ENCODE measurements around the gene TTBK1. TPM values are rescaled to one million over a fixed set of nuclear protein-coding genes. Genes with fewer than 3 reads are reported as not detected.
A peak's percentile ranks its signal among the peaks of the same experiment; 100 is the strongest.

The TTBK1 gene
- total and polyA plus RNA-seq, 4 donors: 6.1 to 29.9 (median 19.3) TPM

DNA sequence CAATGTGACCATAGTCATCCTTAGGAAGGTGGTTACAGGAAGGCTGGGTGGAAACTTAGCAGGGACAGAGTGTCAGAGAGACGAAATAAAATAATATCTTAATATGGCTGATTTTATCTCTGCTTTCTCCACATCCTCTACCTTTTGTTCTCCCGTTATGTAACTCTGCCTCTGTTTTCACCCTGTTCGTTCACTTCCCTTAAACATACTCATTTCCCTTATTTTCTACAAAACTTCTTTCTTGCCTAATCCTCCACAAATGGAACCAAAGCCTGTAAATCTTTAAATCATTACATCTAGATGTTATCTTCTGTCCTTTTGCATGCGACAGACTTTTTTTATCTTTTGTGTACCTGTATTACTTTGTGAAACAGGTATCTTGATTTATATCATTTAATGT, 88.6 kb downstream of the TTBK1 start:
- Histone ChIP-seq H3K9me3 (ENCODE audit: control insufficient read depth, insufficient read depth, low read length) (no peaks in the 10 kb centered on the region), H3K27me3 (ENCODE audit: control insufficient read depth, insufficient read depth, low read length) (no peaks in the 10 kb centered on the region), H3K27ac (ENCODE audit: low read depth, low read length) (no peak overlapping the region), H3K4me1 (ENCODE audit: control insufficient read depth, insufficient read depth, low read length) (no peaks in the 10 kb centered on the region), H3K4me3 (ENCODE audit: low read depth, low read length) (no peak overlapping the region), H3K36me3 (ENCODE audit: control insufficient read depth, insufficient read depth, low read length) (peaks cover 14% of the 10 kb centered on the region)
- WGBS (ENCODE audit: insufficient coverage): 69% methylated on average over 2 of the region's 4 CpGs
- DNase-seq (ENCODE audit: low read depth in 4 of 6, low spot score in 6 of 6): no peak

DNA sequence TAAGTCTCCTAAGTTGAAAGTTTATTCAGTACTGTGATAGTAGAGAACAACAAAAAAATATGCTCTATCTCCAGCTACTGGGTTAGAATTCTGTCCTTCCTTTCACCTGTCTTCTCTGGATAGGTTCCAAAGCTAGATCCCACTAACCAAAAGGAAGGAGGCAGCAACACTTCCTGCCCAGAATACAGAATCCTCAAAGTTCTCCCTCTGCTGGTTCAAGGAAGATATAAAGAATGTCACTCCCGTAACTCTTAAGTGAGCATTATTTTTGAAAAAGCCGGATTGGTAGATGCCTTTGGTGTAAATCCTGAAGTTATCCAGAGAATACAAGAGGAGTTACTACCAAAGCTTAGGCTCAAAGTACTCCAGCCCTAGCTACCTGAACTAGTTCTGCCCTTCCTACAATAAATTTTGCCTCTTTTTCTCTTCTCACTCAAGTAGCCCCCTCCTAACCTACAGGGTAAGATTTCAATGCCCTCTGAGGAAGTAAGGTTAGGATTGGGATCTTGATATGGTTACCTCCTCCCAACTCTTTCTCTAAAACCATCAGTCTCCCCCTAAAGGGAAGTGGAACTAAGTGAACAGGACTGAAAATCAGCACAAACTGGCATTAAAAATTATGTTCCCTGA, 91.3 kb downstream of the TTBK1 start:
- Histone ChIP-seq H3K4me1 (ENCODE audit: control insufficient read depth, insufficient read depth, low read length) (no peaks in the 10 kb centered on the region), H3K27ac (ENCODE audit: low read depth, low read length) (no peak overlapping the region), H3K9me3 (ENCODE audit: control insufficient read depth, insufficient read depth, low read length) (no peaks in the 10 kb centered on the region), H3K4me3 (ENCODE audit: low read depth, low read length) (no peak overlapping the region), H3K36me3 (ENCODE audit: control insufficient read depth, insufficient read depth, low read length) (peaks cover 16% of the 10 kb centered on the region), H3K27me3 (ENCODE audit: control insufficient read depth, insufficient read depth, low read length) (no peaks in the 10 kb centered on the region)
- DNase-seq (ENCODE audit: low read depth in 4 of 6, low spot score in 6 of 6): peak in 4 of 6 donors; percentile 18 to 72 (median 54)
- no CpG with 5 or more reads among the region's 2 CpGs for WGBS (ENCODE audit: insufficient coverage)

DNA sequence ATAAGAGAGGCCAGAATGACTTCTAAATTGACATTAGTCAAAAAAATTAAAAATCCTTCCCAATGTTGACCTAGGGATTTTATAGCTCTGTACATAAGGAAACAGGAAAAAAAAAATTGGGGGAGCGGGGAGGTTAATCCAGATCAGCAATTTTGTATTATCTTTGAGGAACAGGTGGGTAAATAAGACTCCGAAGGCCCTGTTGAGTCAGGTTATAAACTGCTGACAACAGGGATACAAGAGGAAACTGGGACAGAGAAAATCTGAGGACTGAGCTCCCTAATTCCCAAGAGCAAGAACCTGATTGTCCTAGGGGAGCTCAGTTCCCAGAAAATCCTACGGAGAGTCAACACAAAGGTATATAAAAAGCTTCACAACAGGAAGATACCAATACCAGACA, 92.2 kb downstream of the TTBK1 start:
- Histone ChIP-seq H3K27me3 (ENCODE audit: control insufficient read depth, insufficient read depth, low read length) (no peaks in the 10 kb centered on the region), H3K4me3 (ENCODE audit: low read depth, low read length) (no peak overlapping the region), H3K36me3 (ENCODE audit: control insufficient read depth, insufficient read depth, low read length) (peaks cover 21% of the 10 kb centered on the region), H3K4me1 (ENCODE audit: control insufficient read depth, insufficient read depth, low read length) (no peaks in the 10 kb centered on the region), H3K27ac (ENCODE audit: low read depth, low read length) (no peak overlapping the region), H3K9me3 (ENCODE audit: control insufficient read depth, insufficient read depth, low read length) (no peaks in the 10 kb centered on the region)
- 91% methylated on average over 2 of the region's 3 CpGs for WGBS (ENCODE audit: insufficient coverage)
- DNase-seq (ENCODE audit: low read depth in 4 of 6, low spot score in 6 of 6): no peak

DNA sequence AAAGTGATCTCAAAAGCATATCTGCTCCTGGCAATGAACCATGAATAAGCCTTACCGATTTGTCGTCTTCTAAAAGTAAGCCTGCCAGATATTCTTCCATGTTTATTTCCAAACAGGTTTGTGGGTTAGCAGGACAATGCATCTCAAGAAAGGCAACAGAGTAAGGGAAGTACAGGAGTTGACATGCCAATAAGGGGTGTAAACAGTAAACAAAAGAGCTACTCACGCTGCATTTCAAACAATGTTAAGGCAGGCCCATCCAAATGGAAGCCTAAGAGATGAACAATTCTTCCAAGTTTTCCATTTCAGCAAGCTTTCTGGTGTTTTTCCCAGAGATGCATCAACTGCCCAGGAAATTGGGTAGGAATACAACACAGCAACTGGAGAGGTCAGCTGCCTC, 93.1 kb downstream of the TTBK1 start:
- H3K27me3 ChIP-seq (ENCODE audit: control insufficient read depth, insufficient read depth, low read length): no peaks in the 10 kb centered on the region
- no peak overlapping the region for H3K27ac ChIP-seq (ENCODE audit: low read depth, low read length)
- no peak for DNase-seq (ENCODE audit: low read depth in 4 of 6, low spot score in 6 of 6)
- no peaks in the 10 kb centered on the region for H3K9me3 ChIP-seq (ENCODE audit: control insufficient read depth, insufficient read depth, low read length)
- WGBS (ENCODE audit: insufficient coverage): 56% methylated on average over 1 of the region's 3 CpGs
- no peaks in the 10 kb centered on the region for H3K4me1 ChIP-seq (ENCODE audit: control insufficient read depth, insufficient read depth, low read length)
- no peak overlapping the region for H3K4me3 ChIP-seq (ENCODE audit: low read depth, low read length)
- H3K36me3 ChIP-seq (ENCODE audit: control insufficient read depth, insufficient read depth, low read length): peaks cover 29% of the 10 kb centered on the region

Small RNAs within 50 kb of the gene (small RNA-seq; reads per million reads assigned to genes)
- not detected for gene RPL12P47 (ENCODE audit: low replicate concordance)

Other genes starting within 250 kb of the TTBK1 start
- 100 to 1,000 TPM in 1 of 2 donors, 10 to 100 TPM in 1; 31.5 to 106 TPM for gene MEA1, start 229.5 kb upstream of the TTBK1 start, total RNA-seq
- 100 to 1,000 TPM; 105 to 109 TPM for gene MEA1, start 229.5 kb upstream of the TTBK1 start, polyA plus RNA-seq (ENCODE audit: insufficient read length in 2 of 2)
- 100 to 1,000 TPM; 106 to 121 TPM for gene KLHDC3, start 229.2 kb upstream of the TTBK1 start, total RNA-seq
- 100 to 1,000 TPM; 133 to 136 TPM for gene KLHDC3, start 229.2 kb upstream of the TTBK1 start, polyA plus RNA-seq (ENCODE audit: insufficient read length in 2 of 2)
- 10 to 100 TPM; 51.8 to 71.2 TPM for gene RRP36, start 221.9 kb upstream of the TTBK1 start, total RNA-seq
- 10 to 100 TPM; 71.7 to 74.4 TPM for gene RRP36, start 221.9 kb upstream of the TTBK1 start, polyA plus RNA-seq (ENCODE audit: insufficient read length in 2 of 2)
- 10 to 100 TPM; 15.2 to 36.1 TPM for gene CUL7, start 189.6 kb upstream of the TTBK1 start, total RNA-seq
- gene CUL7, start 189.6 kb upstream of the TTBK1 start, polyA plus RNA-seq (ENCODE audit: insufficient read length in 2 of 2): 10 to 100 TPM; 21.1 to 24.4 TPM
- gene MRPL2, start 184.0 kb upstream of the TTBK1 start, total RNA-seq: 10 to 100 TPM; 11.8 to 29.7 TPM
- gene MRPL2, start 184.0 kb upstream of the TTBK1 start, polyA plus RNA-seq (ENCODE audit: insufficient read length in 2 of 2): 10 to 100 TPM; 50.3 to 57.1 TPM
- gene KLC4, start 183.8 kb upstream of the TTBK1 start, total RNA-seq: 10 to 100 TPM; 23.4 to 49.9 TPM
- gene KLC4, start 183.8 kb upstream of the TTBK1 start, polyA plus RNA-seq (ENCODE audit: insufficient read length in 2 of 2): 10 to 100 TPM; 42.8 to 77.4 TPM
- 100 to 1,000 TPM in 1 of 2 donors, 10 to 100 TPM in 1; 43.7 to 126 TPM for gene PTK7, start 167.2 kb upstream of the TTBK1 start, total RNA-seq
- 10 to 100 TPM; 61.9 to 89.6 TPM for gene PTK7, start 167.2 kb upstream of the TTBK1 start, polyA plus RNA-seq (ENCODE audit: insufficient read length in 2 of 2)
- 10 to 100 TPM in 1 of 2 donors, 1 to 10 TPM in 1; 6.8 to 17.7 TPM for gene SRF, start 72.2 kb upstream of the TTBK1 start, total RNA-seq
- 10 to 100 TPM; 20.2 to 21.7 TPM for gene SRF, start 72.2 kb upstream of the TTBK1 start, polyA plus RNA-seq (ENCODE audit: insufficient read length in 2 of 2)
- gene CUL9, start 61.3 kb upstream of the TTBK1 start, total RNA-seq: 10 to 100 TPM; 20.8 to 43.2 TPM
- 10 to 100 TPM; 42.2 to 68.5 TPM for gene CUL9, start 61.3 kb upstream of the TTBK1 start, polyA plus RNA-seq (ENCODE audit: insufficient read length in 2 of 2)
- gene DNPH1, start 14.0 kb upstream of the TTBK1 start, total RNA-seq: 10 to 100 TPM; 18.1 to 70.6 TPM
- 10 to 100 TPM; 63.9 to 70.1 TPM for gene DNPH1, start 14.0 kb upstream of the TTBK1 start, polyA plus RNA-seq (ENCODE audit: insufficient read length in 2 of 2)
- gene SLC22A7, start 54.8 kb downstream of the TTBK1 start, total RNA-seq: under 1 TPM; 0.20 to 0.28 TPM
- 1 to 10 TPM in 1 of 2 donors, under 1 TPM in 1; 0.71 to 2.2 TPM for gene SLC22A7, start 54.8 kb downstream of the TTBK1 start, polyA plus RNA-seq (ENCODE audit: insufficient read length in 2 of 2)
- gene CRIP3, start 65.3 kb downstream of the TTBK1 start, total RNA-seq: 1 to 10 TPM; 5.7 to 8.4 TPM
- 10 to 100 TPM; 18.6 to 39.9 TPM for gene CRIP3, start 65.3 kb downstream of the TTBK1 start, polyA plus RNA-seq (ENCODE audit: insufficient read length in 2 of 2)
- 10 to 100 TPM; 17.7 to 22.5 TPM for gene ZNF318, start 126.2 kb downstream of the TTBK1 start, total RNA-seq
- 10 to 100 TPM; 24.6 to 29.2 TPM for gene ZNF318, start 126.2 kb downstream of the TTBK1 start, polyA plus RNA-seq (ENCODE audit: insufficient read length in 2 of 2)
- 10 to 100 TPM; 15.8 to 25.2 TPM for gene ABCC10, start 184.1 kb downstream of the TTBK1 start, total RNA-seq
- gene ABCC10, start 184.1 kb downstream of the TTBK1 start, polyA plus RNA-seq (ENCODE audit: insufficient read length in 2 of 2): 10 to 100 TPM; 36.0 to 55.8 TPM
- 1 to 10 TPM; 3.5 to 4.1 TPM for gene DLK2, start 212.1 kb downstream of the TTBK1 start, total RNA-seq
- 10 to 100 TPM; 13.6 to 14.5 TPM for gene DLK2, start 212.1 kb downstream of the TTBK1 start, polyA plus RNA-seq (ENCODE audit: insufficient read length in 2 of 2)
- 10 to 100 TPM in 1 of 2 donors, 1 to 10 TPM in 1; 8.8 to 18.2 TPM for gene TJAP1, start 234.1 kb downstream of the TTBK1 start, total RNA-seq
- gene TJAP1, start 234.1 kb downstream of the TTBK1 start, polyA plus RNA-seq (ENCODE audit: insufficient read length in 2 of 2): 10 to 100 TPM; 33.9 to 46.4 TPM

Measured in spinal cord (tissue), 10 donors.